H1 (cell line): ENCODE results near the gene CDK5. TPM values are rescaled to one million over a fixed set of nuclear protein-coding genes. Genes with fewer than 3 reads are reported as not detected.

Experiments used
- CTCF ChIA-PET: fragments of 300-600 bp; sonication (Branson Sonifier 250); formaldehyde crosslinking; loops from one replicate; lab custom pipeline; 2021; ENCODE audit not compliant: partially characterized antibody; lab: Charles Lee
- POLR2A ChIA-PET: fragments of 300-600 bp; sonication (Branson Sonifier 250); formaldehyde crosslinking; loops from one replicate; lab custom pipeline; 2021; ENCODE audit warnings: inconsistent platforms; ENCODE audit not compliant: partially characterized antibody; lab: Charles Lee
- DNase-seq, 2 experiments: peaks; one replicate each; pipeline versions ENCODE4 v3.0.0 to v3.0.0-alpha.2; 2010 to 2022; ENCODE audit warnings: low spot score in 2 of 2, low read depth in 1 of 2, mixed read lengths in 1 of 2
- FAIRE-seq: peaks from 2 replicates; lab custom pipeline; 2011; peaks lifted over from hg19 to GRCh38; lab: Jason Lieb, UNC
- H2AFZ ChIP-seq: 2 replicates; pipeline ENCODE4 v1.8.1; 2012; ENCODE audit warnings: low read length, inconsistent platforms
- H2AK5ac ChIP-seq: 2 replicates; pipeline ENCODE4 v1.6.1; 2013; ENCODE audit warnings: low read depth, low read length
- H2BK120ac ChIP-seq: replicated peaks from 2 replicates; pipeline ENCODE3; 2013; ENCODE audit warnings: low read depth, low read length, inconsistent platforms
- H2BK12ac ChIP-seq: 2 replicates; pipeline ENCODE4 v1.6.1; 2013; ENCODE audit warnings: low read depth, low read length
- H2BK15ac ChIP-seq: 2 replicates; pipeline ENCODE4 v1.6.1; 2013; ENCODE audit warnings: low read length
- H2BK20ac ChIP-seq: 2 replicates; pipeline ENCODE4 v1.6.1; 2013; ENCODE audit warnings: low read length
- H2BK5ac ChIP-seq: 2 replicates; pipeline ENCODE4 v1.6.1; 2013; ENCODE audit warnings: low read depth, low read length
- H3K14ac ChIP-seq: 2 replicates; pipeline ENCODE4 v1.6.1; 2013; ENCODE audit warnings: inconsistent platforms; ENCODE audit not compliant: insufficient read length
- H3K18ac ChIP-seq: 2 replicates; pipeline ENCODE4 v1.6.1; 2013; ENCODE audit warnings: low read length; ENCODE audit errors: extremely low read depth
- H3K23ac ChIP-seq: 2 replicates; pipeline ENCODE4 v1.6.1; 2013; ENCODE audit warnings: inconsistent platforms; ENCODE audit not compliant: insufficient read length
- H3K23me2 ChIP-seq: 2 replicates; pipeline ENCODE4 v1.6.1; 2013; ENCODE audit warnings: low read depth, low read length
- H3K27ac ChIP-seq: 2 replicates; pipeline ENCODE4 v1.6.1; 2011; ENCODE audit warnings: low read depth, low read length, inconsistent platforms
- H3K27me3 ChIP-seq, 4 experiments: replicated peaks in 1 of 4; 1 replicate in 1 of 4; 2 replicates in 3 of 4; pipeline versions ENCODE4 v1.6.1 to v1.8.1; 2011 to 2013; ENCODE audit warnings: low read length in 3 of 4, mild to moderate bottlenecking in 3 of 4, inconsistent platforms in 2 of 4, mixed read lengths in 2 of 4, moderate library complexity in 1 of 4; ENCODE audit not compliant: control insufficient read depth in 3 of 4, insufficient read depth in 3 of 4; ENCODE audit errors: extremely low read depth in 1 of 4
- H3K36me3 ChIP-seq, 4 experiments: 2 replicates each; pipeline versions ENCODE4 v1.6.1 to v1.8.1; 2011 to 2013; ENCODE audit warnings: mild to moderate bottlenecking in 4 of 4, low read length in 3 of 4, moderate library complexity in 2 of 4, control low read depth in 1 of 4, inconsistent platforms in 1 of 4; ENCODE audit not compliant: insufficient read depth in 4 of 4, control insufficient read depth in 2 of 4
- H3K4ac ChIP-seq: replicated peaks from 2 replicates; pipeline ENCODE3; 2013; ENCODE audit warnings: low read length, low read depth, mixed read lengths, inconsistent platforms; ENCODE audit not compliant: insufficient read length
- H3K4me1 ChIP-seq, 4 experiments: replicated peaks in 1 of 4; 1 replicate in 1 of 4; 2 replicates in 3 of 4; pipeline versions ENCODE4 v1.6.1 to v1.8.1; 2011 to 2013; ENCODE audit warnings: low read length in 3 of 4, inconsistent platforms in 2 of 4, mixed read lengths in 1 of 4; ENCODE audit not compliant: insufficient read depth in 4 of 4, control insufficient read depth in 3 of 4
- H3K4me2 ChIP-seq, 2 experiments: 2 replicates each; pipeline versions ENCODE4 v1.6.1 to v1.8.1; 2011 to 2013; ENCODE audit warnings: low read depth in 2 of 2, low read length in 2 of 2, control low read depth in 1 of 2, inconsistent platforms in 1 of 2, mild to moderate bottlenecking in 1 of 2; ENCODE audit not compliant: insufficient read depth in 1 of 2
- H3K4me3 ChIP-seq, 4 experiments: fragments of 200-600, 300-600 bp in 1 of 4; sonication (generic), shearing (Covaris generic), sonication (Bioruptor Twin) in 1 of 4; 2 replicates each; pipeline versions ENCODE4 v1.5.1 to v1.8.1; 2011 to 2016; ENCODE audit warnings: low read length in 4 of 4, low read depth in 3 of 4, control low read depth in 2 of 4, inconsistent platforms in 2 of 4, mild to moderate bottlenecking in 2 of 4, mixed read lengths in 1 of 4, moderate library complexity in 1 of 4; ENCODE audit not compliant: insufficient read depth in 2 of 4; ENCODE audit errors: extremely low read depth in 1 of 4
- H3K56ac ChIP-seq: replicated peaks from 2 replicates; pipeline ENCODE3; 2013; ENCODE audit warnings: low read depth, mild to moderate bottlenecking, mixed read lengths, low read length, inconsistent platforms; ENCODE audit not compliant: insufficient read length
- H3K79me1 ChIP-seq: 2 replicates; pipeline ENCODE4 v1.6.1; 2013; ENCODE audit warnings: low read depth, low read length, control low read depth
- H3K79me2 ChIP-seq, 2 experiments: 2 replicates each; pipeline versions ENCODE4 v1.6.1 to v1.8.1; 2012 to 2013; ENCODE audit warnings: low read length in 2 of 2, mild to moderate bottlenecking in 2 of 2, inconsistent platforms in 1 of 2; ENCODE audit not compliant: insufficient read depth in 2 of 2, control insufficient read depth in 1 of 2
- H3K9ac ChIP-seq, 4 experiments: replicated peaks in 1 of 4; 1 replicate in 1 of 4; 2 replicates in 3 of 4; pipeline versions ENCODE4 v1.6.1 to v1.8.1; 2011 to 2013; ENCODE audit warnings: low read depth in 3 of 4, low read length in 3 of 4, control low read depth in 2 of 4, mild to moderate bottlenecking in 2 of 4, moderate library complexity in 2 of 4, inconsistent platforms in 1 of 4; ENCODE audit errors: extremely low read depth in 1 of 4
- H3K9me3 ChIP-seq, 2 experiments: 2 replicates each; pipeline versions ENCODE4 v1.6.1 to v1.8.1; 2012 to 2013; ENCODE audit warnings: mild to moderate bottlenecking in 2 of 2, moderate library complexity in 2 of 2, control low read depth in 1 of 2, inconsistent platforms in 1 of 2, low read depth in 1 of 2, low read length in 1 of 2, mixed read lengths in 1 of 2; ENCODE audit not compliant: insufficient read depth in 2 of 2
- H4K20me1 ChIP-seq, 2 experiments: replicated peaks in 1 of 2; 2 replicates each; pipeline versions ENCODE3 to v1.8.1; 2011 to 2013; ENCODE audit warnings: inconsistent platforms in 2 of 2, low read length in 2 of 2, mild to moderate bottlenecking in 1 of 2; ENCODE audit not compliant: insufficient read depth in 2 of 2, control insufficient read depth in 1 of 2
- H4K5ac ChIP-seq: 2 replicates; pipeline ENCODE4 v1.6.1; 2013; ENCODE audit warnings: low read length, low read depth, mixed read lengths, inconsistent platforms; ENCODE audit not compliant: insufficient read length
- H4K8ac ChIP-seq: 2 replicates; pipeline ENCODE4 v1.8.0; 2013; ENCODE audit warnings: mild to moderate bottlenecking, moderate library complexity, low read length, inconsistent platforms; ENCODE audit not compliant: insufficient read depth; ENCODE audit errors: extremely low read depth
- H4K91ac ChIP-seq: replicated peaks from 2 replicates; pipeline ENCODE3; 2013; ENCODE audit warnings: low read length, mixed read lengths, inconsistent platforms; ENCODE audit not compliant: insufficient read length
- BCL11A ChIP-seq, 2 experiments: IDR thresholded peaks; one replicate each; pipeline ENCODE4 v1.6.1; 2011; ENCODE audit warnings: low read depth in 2 of 2, low read length in 2 of 2, mild to moderate bottlenecking in 2 of 2
- CBX8 ChIP-seq: fragments of 300-800, 300-1000 bp; sonication (generic); IDR thresholded peaks from 2 replicates; pipeline ENCODE4 v1.7.1; 2016; ENCODE audit warnings: low read depth, low read length, borderline replicate concordance
- CTCF ChIP-seq, 3 experiments: IDR thresholded peaks; 1 replicate in 2 of 3; 2 replicates in 1 of 3; pipeline versions ENCODE4 v1.5.1 to v1.6.1; 2011; ENCODE audit warnings: low read length in 3 of 3, mild to moderate bottlenecking in 3 of 3, inconsistent platforms in 2 of 3, low read depth in 1 of 3, moderate library complexity in 1 of 3; ENCODE audit not compliant: insufficient read depth in 1 of 3; ENCODE audit errors: control extremely low read depth in 1 of 3
- FOSL1 ChIP-seq: IDR thresholded peaks from 2 replicates; pipeline ENCODE4 v1.6.1; 2011; ENCODE audit warnings: mild to moderate bottlenecking, low read depth, low read length, moderate library complexity; ENCODE audit not compliant: insufficient read depth
- KDM1A ChIP-seq: fragments of 200-600, 300-600 bp; sonication (generic); IDR thresholded peaks from 2 replicates; pipeline ENCODE4 v1.7.1; 2016; ENCODE audit warnings: mild to moderate bottlenecking, low read length, borderline replicate concordance
- NANOG ChIP-seq: IDR thresholded peaks from 2 replicates; pipeline ENCODE4 v1.6.1; 2011; ENCODE audit warnings: low read length, low read depth, mild to moderate bottlenecking, inconsistent platforms; ENCODE audit not compliant: insufficient read depth, poor library complexity, severe bottlenecking
- RBBP5 ChIP-seq: IDR thresholded peaks from 2 replicates; pipeline ENCODE4 v1.7.1; 2012; ENCODE audit warnings: low read depth, mild to moderate bottlenecking, inconsistent platforms, low read length, moderate library complexity, borderline replicate concordance
- RFX5 ChIP-seq: IDR thresholded peaks from 2 replicates; pipeline ENCODE4 v1.6.1; 2011; ENCODE audit warnings: low read depth, low read length, improper control_type of control experiment, borderline replicate concordance
- SP2 ChIP-seq: IDR thresholded peaks from 2 replicates; pipeline ENCODE4 v1.6.1; 2012; ENCODE audit warnings: mild to moderate bottlenecking, low read length, inconsistent platforms
- WGBS, 2 experiments: shearing (Covaris generic) in 1 of 2; methylation state at CpG; one replicate each; pipeline versions ENCODE4 v1.1.6 to v1.1.7; 2013 to 2015; ENCODE audit warnings: low lambda C conversion rate in 2 of 2, mixed read lengths in 2 of 2, inconsistent platforms in 1 of 2, low coverage in 1 of 2, missing lambda C conversion rate in 1 of 2; ENCODE audit not compliant: insufficient replicate concordance in 2 of 2, insufficient coverage in 1 of 2, insufficient read length in 1 of 2; ENCODE audit errors: extremely low coverage in 1 of 2, missing lambda C conversion rate in 1 of 2; 5-methylcytosine and 5-hydroxymethylcytosine counted together
- polyA plus RNA-seq, 7 experiments: library from polyadenylated mRNA; depleted of rRNA in 3 of 7; stranded (reverse) in 5 of 7; unstranded in 2 of 7; fragments of >200 nt in 5 of 7; fragments of 200-250 nt in 2 of 7; gene quantifications; 1 replicate in 5 of 7; 2 replicates in 1 of 7; 4 replicates in 1 of 7; pipeline versions ENCODE4 v1.2.1 to v1.2.3, GENCODE V29; 2011 to 2013; ENCODE audit warnings: missing spikeins in 2 of 7, mixed read lengths in 2 of 7
- total RNA-seq: library from RNA; stranded (reverse); fragmentation: NEBNext Ultra II Directional; extraction: Animal tissue kit (Norgen Biotek cat#: 25700); gene quantifications from 2 replicates; pipeline ENCODE4 v1.2.1, GENCODE V29; 2021
- TF ChIP-seq, protein P1 (sequence below): IDR thresholded peaks from 2 replicates; pipeline ENCODE4 v1.6.1; 2012; ENCODE audit warnings: inconsistent platforms

Gene CDK5
- total and polyA plus RNA-seq, 2 of the 8 experiments (the other 6 are each of a cell fraction or from before 2014, with no cell fraction given), result 22.8 to 37.2 TPM

DNA sequence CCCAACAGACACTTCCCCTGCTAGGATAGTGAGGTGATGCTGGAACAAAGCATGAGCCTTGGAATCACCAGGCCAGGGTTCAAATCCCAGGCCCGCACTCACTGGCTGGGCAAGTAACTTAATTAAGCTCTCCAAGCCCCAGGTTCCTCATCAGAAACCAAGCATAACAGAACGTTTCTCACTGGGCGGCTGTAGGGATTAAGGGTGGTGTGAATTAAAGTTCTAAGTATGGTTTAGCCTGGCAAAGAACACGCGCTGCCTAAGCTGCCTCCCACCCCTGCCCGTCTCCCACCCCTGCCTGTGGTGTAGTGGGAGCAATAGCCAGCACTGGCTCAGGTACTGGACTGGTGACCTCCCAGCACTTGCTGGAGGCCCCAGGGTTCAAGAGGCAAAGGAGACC is 7.3 kb upstream of the CDK5 start:
- POLR2A ChIA-PET, result interaction anchor here (7.9 kb wide), 1 partner anchor 13 kb away, joined by 77 read pairs; no protein-coding TSS in a partner anchor
- CTCF ChIA-PET, result interaction anchor here (6.5 to 9.0 kb wide), 2 partner anchors 13 to 46 kb away, joined by 36 to 81 read pairs; no protein-coding TSS in a partner anchor
- peaks cover 5 to 9% of the 10 kb centered on the region in 2 experiments for H4K20me1 ChIP-seq
- TF ChIP-seq SP2 (no peak), FOSL1 (no peak), NANOG (no peak), RFX5 (no peak), BCL11A (IDR thresholded peaks at IDR 0.05; ENCODE audit: low read depth in 2 of 2, low read length in 2 of 2) (no peak), CTCF (IDR thresholded peaks at IDR 0.05; ENCODE audit: control extremely low read depth in 1 of 3, insufficient read depth in 1 of 3, low read depth in 1 of 3, low read length in 3 of 3) (no peak), RBBP5 (no peak), KDM1A (no peak), CBX8 (no peak)
- TF ChIP-seq, protein P1, sequence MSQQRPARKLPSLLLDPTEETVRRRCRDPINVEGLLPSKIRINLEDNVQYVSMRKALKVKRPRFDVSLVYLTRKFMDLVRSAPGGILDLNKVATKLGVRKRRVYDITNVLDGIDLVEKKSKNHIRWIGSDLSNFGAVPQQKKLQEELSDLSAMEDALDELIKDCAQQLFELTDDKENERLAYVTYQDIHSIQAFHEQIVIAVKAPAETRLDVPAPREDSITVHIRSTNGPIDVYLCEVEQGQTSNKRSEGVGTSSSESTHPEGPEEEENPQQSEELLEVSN, result no peak

More for the DNA sequence above, 7.3 kb upstream of the CDK5 start:
- Histone ChIP-seq H3K27ac (no peak overlapping the region), H2BK15ac (no peak overlapping the region), H2AK5ac (no peak overlapping the region), H3K79me2 (peaks cover 0 to 8% of the 10 kb centered on the region in 2 experiments; a peak in 1 of 4 replicates), H3K79me1 (peaks cover 6% of the 10 kb centered on the region; the same call in 1 of the 2 replicates), H3K14ac (no peak overlapping the region), H3K18ac (no peak overlapping the region), H4K5ac (no peak overlapping the region), H2BK20ac (no peak overlapping the region), H3K36me3 (peaks cover 9 to 42% (median 26%) of the 10 kb centered on the region in 4 experiments), H4K8ac (no peak overlapping the region), H2BK12ac (no peak overlapping the region), H3K4me2 (no peak overlapping the region), H2AFZ (no peak overlapping the region), H3K4me3 (no peak overlapping the region), H3K27me3 (no peaks in the 10 kb centered on the region), H3K56ac (no peak overlapping the region), H3K4me1 (peaks cover 6 to 29% (median 24%) of the 10 kb centered on the region in 4 experiments), H3K23ac (no peak overlapping the region), H3K9me3 (no peaks in the 10 kb centered on the region), H3K9ac (no peak overlapping the region), H4K91ac (no peak overlapping the region), H3K23me2 (peaks cover 19% of the 10 kb centered on the region; the same call in 1 of the 2 replicates), H3K4ac (no peak overlapping the region), H2BK120ac (no peak overlapping the region), H2BK5ac (no peak overlapping the region)
- WGBS, 2 experiments, result 87% methylated on average over 6 of the region's 6 CpGs; no CpG with 5 or more reads in 1 of the 2 experiments
- no peak for FAIRE-seq
- no peak for DNase-seq
